Liver (tissue), 9 donors: Measurements from ENCODE around the gene ABHD2. TPM values are rescaled to one million over a fixed set of nuclear protein-coding genes. Genes with fewer than 3 reads are reported as not detected.

Experiments used
- DNase-seq: peaks from one replicate; pipeline ENCODE4 v3.0.0-alpha.2; 2017; ENCODE audit warnings: low spot score
- H3K27ac ChIP-seq, 2 donors: one replicate each; pipeline ENCODE4 v1.7.0; 2013; ENCODE audit warnings: inconsistent platforms in 2 of 2, low read length in 2 of 2, control low read depth in 1 of 2, low read depth in 1 of 2, mild to moderate bottlenecking in 1 of 2
- H3K27me3 ChIP-seq, 4 donors: one replicate each; pipeline versions ENCODE4 v1.6.1 to v1.7.0; 2013; ENCODE audit warnings: low read length in 3 of 4, inconsistent platforms in 1 of 4, mild to moderate bottlenecking in 1 of 4, moderate library complexity in 1 of 4; ENCODE audit not compliant: control insufficient read depth in 4 of 4, insufficient read depth in 4 of 4
- H3K36me3 ChIP-seq, 4 donors: one replicate each; pipeline versions ENCODE4 v1.6.1 to v1.7.0; 2013; ENCODE audit warnings: low read length in 3 of 4, mild to moderate bottlenecking in 3 of 4, low read depth in 1 of 4, moderate library complexity in 1 of 4; ENCODE audit not compliant: control insufficient read depth in 4 of 4, insufficient read depth in 3 of 4
- H3K4me1 ChIP-seq, 4 donors: one replicate each; pipeline versions ENCODE4 v1.6.1 to v1.7.0; 2013; ENCODE audit warnings: low read length in 3 of 4, mild to moderate bottlenecking in 3 of 4, moderate library complexity in 1 of 4; ENCODE audit not compliant: control insufficient read depth in 4 of 4, insufficient read depth in 4 of 4
- H3K4me3 ChIP-seq, 3 donors: one replicate each; pipeline versions ENCODE4 v1.6.1 to v1.7.0; 2013; ENCODE audit warnings: low read length in 3 of 3, control low read depth in 1 of 3, low read depth in 1 of 3, mild to moderate bottlenecking in 1 of 3
- H3K9ac ChIP-seq, 2 donors: one replicate each; pipeline ENCODE4 v1.7.0; 2013; ENCODE audit warnings: low read length in 2 of 2, mild to moderate bottlenecking in 2 of 2, moderate library complexity in 2 of 2, control low read depth in 1 of 2, low read depth in 1 of 2
- H3K9me3 ChIP-seq, 4 donors: one replicate each; pipeline versions ENCODE4 v1.6.1 to v1.7.0; 2013; ENCODE audit warnings: low read length in 3 of 4; ENCODE audit not compliant: control insufficient read depth in 4 of 4
- EGR1 ChIP-seq, 2 donors: IDR thresholded peaks; 2 replicates each; pipeline ENCODE4 v1.6.1; 2016 to 2018; ENCODE audit warnings: antibody characterized with exemption in 2 of 2, low read depth in 2 of 2
- FOXA1 ChIP-seq: IDR thresholded peaks from 2 replicates; pipeline ENCODE4 v1.6.1; 2016; ENCODE audit warnings: antibody characterized with exemption
- FOXA2 ChIP-seq: IDR thresholded peaks from 2 replicates; pipeline ENCODE4 v1.6.1; 2016; ENCODE audit warnings: antibody characterized with exemption
- GABPA ChIP-seq, 2 donors: IDR thresholded peaks in 1 of 2; conservative IDR thresholded peaks in 1 of 2; 2 replicates each; pipeline ENCODE4 v1.6.1; 2016; ENCODE audit warnings: antibody characterized with exemption in 2 of 2, mild to moderate bottlenecking in 1 of 2, moderate library complexity in 1 of 2
- HNF4A ChIP-seq, 2 donors: conservative IDR thresholded peaks; 2 replicates each; pipeline ENCODE4 v1.6.1; 2016; ENCODE audit warnings: antibody characterized with exemption in 2 of 2, mild to moderate bottlenecking in 2 of 2
- HNF4G ChIP-seq: IDR thresholded peaks from 2 replicates; pipeline ENCODE4 v1.6.1; 2016; ENCODE audit warnings: antibody characterized with exemption
- JUND ChIP-seq, 2 donors: IDR thresholded peaks; 2 replicates each; pipeline ENCODE4 v1.6.1; 2016; ENCODE audit warnings: antibody characterized with exemption in 2 of 2
- NR2F2 ChIP-seq: IDR thresholded peaks from 2 replicates; pipeline ENCODE4 v1.6.1; 2016; ENCODE audit warnings: antibody characterized with exemption
- RAD21 ChIP-seq, 2 donors: IDR thresholded peaks; 2 replicates each; pipeline ENCODE4 v1.6.1; 2016; ENCODE audit warnings: antibody characterized with exemption in 2 of 2, mild to moderate bottlenecking in 2 of 2
- REST ChIP-seq: IDR thresholded peaks from 2 replicates; pipeline ENCODE4 v1.6.1; 2016; ENCODE audit warnings: antibody characterized with exemption, mild to moderate bottlenecking
- RXRA ChIP-seq, 2 donors: IDR thresholded peaks; 2 replicates each; pipeline ENCODE4 v1.6.1; 2017 to 2018; ENCODE audit warnings: antibody characterized with exemption in 2 of 2, mild to moderate bottlenecking in 1 of 2
- SP1 ChIP-seq: IDR thresholded peaks from 2 replicates; pipeline ENCODE4 v1.6.1; 2018; ENCODE audit warnings: antibody characterized with exemption, mild to moderate bottlenecking
- TAF1 ChIP-seq: conservative IDR thresholded peaks from 2 replicates; pipeline ENCODE4 v1.6.1; 2016; ENCODE audit warnings: antibody characterized with exemption, mild to moderate bottlenecking
- ZBTB33 ChIP-seq: IDR thresholded peaks from 2 replicates; pipeline ENCODE4 v1.6.1; 2016; ENCODE audit warnings: antibody characterized with exemption
- WGBS: extraction: QIAGEN DNeasy Blood & Tissue Kit; methylation state at CpG from one replicate; pipeline ENCODE4 v1.1.7; 2013; 5-methylcytosine and 5-hydroxymethylcytosine counted together
- polyA plus RNA-seq, 2 donors: library from polyadenylated mRNA; stranded (reverse) in 1 of 2; unstranded in 1 of 2; fragments of 200-250 nt in 1 of 2; fragments of >200 nt in 1 of 2; fragmentation: Nextera tagmentation in 1 of 2; extraction: Ambion mirVana in 1 of 2; gene quantifications; one replicate each; pipeline versions ENCODE4 v1.2.1 to v1.2.3, GENCODE V29; 2013 to 2015
- total RNA-seq, 2 donors: library from RNA; depleted of rRNA; stranded (reverse); fragments of >200 nt; gene quantifications; one replicate each; pipeline ENCODE4 v1.2.3, GENCODE V29; 2014
- TF ChIP-seq, protein P1 (sequence below): IDR thresholded peaks from 2 replicates; pipeline ENCODE4 v1.6.1; 2016; ENCODE audit warnings: antibody characterized with exemption
- TF ChIP-seq, protein P2 (sequence below): fragments of 150-350 bp; IDR thresholded peaks from 2 replicates; pipeline ENCODE4 v1.5.1; 2017; ENCODE audit warnings: improper control_type of control experiment, low read depth, low read length; ENCODE audit not compliant: missing input control
- donor health status: healthy.
- donor health status: healthy.
- donor health status: healthy.
- donor health status: healthy.
- donor health status: healthy.

ABHD2 gene
- total and polyA plus RNA-seq, 4 donors = 34.6 to 663 (median 65.1) TPM

- no peaks in the 10 kb centered on the region for H3K36me3 ChIP-seq
- no peak overlapping the region for H3K9ac ChIP-seq
- no peaks in the 10 kb centered on the region for H3K9me3 ChIP-seq
- no peak for DNase-seq
- no peaks in the 10 kb centered on the region for H3K27me3 ChIP-seq
- H3K4me1 ChIP-seq = no peaks in the 10 kb centered on the region
- WGBS = 89% methylated on average over 5 of the region's 5 CpGs
- TF ChIP-seq HNF4A (conservative IDR thresholded peaks at IDR 0.05) = no peak
- no peak for TF ChIP-seq NR2F2
- no peak for TF ChIP-seq JUND (IDR thresholded peaks at IDR 0.05)
- TF ChIP-seq FOXA2 = no peak
- TF ChIP-seq HNF4G = no peak
- TF ChIP-seq GABPA (IDR thresholded peaks at IDR 0.05 in 1 of 2, conservative IDR thresholded peaks at IDR 0.05 in 1 of 2) = no peak
- no peak for TF ChIP-seq FOXA1
- TF ChIP-seq, protein P1, sequence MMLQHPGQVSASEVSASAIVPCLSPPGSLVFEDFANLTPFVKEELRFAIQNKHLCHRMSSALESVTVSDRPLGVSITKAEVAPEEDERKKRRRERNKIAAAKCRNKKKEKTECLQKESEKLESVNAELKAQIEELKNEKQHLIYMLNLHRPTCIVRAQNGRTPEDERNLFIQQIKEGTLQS = no peak
- no peak for TF ChIP-seq ZBTB33
- no peak for TF ChIP-seq SP1
- H3K27ac ChIP-seq = no peak overlapping the region
- H3K4me3 ChIP-seq = no peak overlapping the region
These were observed 49.1 kb upstream of the ABHD2 start for GRCh38 chr15:89039142-89039541.

- no peak overlapping the region for H3K4me3 ChIP-seq
- H3K9ac ChIP-seq = no peak overlapping the region
- H3K27ac ChIP-seq = no peak overlapping the region
- H3K36me3 ChIP-seq = no peaks in the 10 kb centered on the region
- WGBS = 78% methylated on average over 5 of the region's 5 CpGs
- no peaks in the 10 kb centered on the region for H3K27me3 ChIP-seq
- no peak for TF ChIP-seq NR2F2
- TF ChIP-seq FOXA1 = no peak
- no peak for TF ChIP-seq RXRA (IDR thresholded peaks at IDR 0.05)
- TF ChIP-seq TAF1 = no peak
- no peak for TF ChIP-seq REST
- TF ChIP-seq, protein P2, sequence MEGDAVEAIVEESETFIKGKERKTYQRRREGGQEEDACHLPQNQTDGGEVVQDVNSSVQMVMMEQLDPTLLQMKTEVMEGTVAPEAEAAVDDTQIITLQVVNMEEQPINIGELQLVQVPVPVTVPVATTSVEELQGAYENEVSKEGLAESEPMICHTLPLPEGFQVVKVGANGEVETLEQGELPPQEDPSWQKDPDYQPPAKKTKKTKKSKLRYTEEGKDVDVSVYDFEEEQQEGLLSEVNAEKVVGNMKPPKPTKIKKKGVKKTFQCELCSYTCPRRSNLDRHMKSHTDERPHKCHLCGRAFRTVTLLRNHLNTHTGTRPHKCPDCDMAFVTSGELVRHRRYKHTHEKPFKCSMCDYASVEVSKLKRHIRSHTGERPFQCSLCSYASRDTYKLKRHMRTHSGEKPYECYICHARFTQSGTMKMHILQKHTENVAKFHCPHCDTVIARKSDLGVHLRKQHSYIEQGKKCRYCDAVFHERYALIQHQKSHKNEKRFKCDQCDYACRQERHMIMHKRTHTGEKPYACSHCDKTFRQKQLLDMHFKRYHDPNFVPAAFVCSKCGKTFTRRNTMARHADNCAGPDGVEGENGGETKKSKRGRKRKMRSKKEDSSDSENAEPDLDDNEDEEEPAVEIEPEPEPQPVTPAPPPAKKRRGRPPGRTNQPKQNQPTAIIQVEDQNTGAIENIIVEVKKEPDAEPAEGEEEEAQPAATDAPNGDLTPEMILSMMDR = no peak
- no peak for TF ChIP-seq EGR1 (IDR thresholded peaks at IDR 0.05; ENCODE audit: low read depth in 2 of 2)
- no peak for TF ChIP-seq HNF4G
- no peak for TF ChIP-seq JUND (IDR thresholded peaks at IDR 0.05)
- TF ChIP-seq SP1 = no peak
- no peak for TF ChIP-seq RAD21 (IDR thresholded peaks at IDR 0.05)
- no peaks in the 10 kb centered on the region for H3K9me3 ChIP-seq
- no peak for DNase-seq
- H3K4me1 ChIP-seq = no peaks in the 10 kb centered on the region
These were observed 46.7 kb upstream of the ABHD2 start for GRCh38 chr15:89041507-89041906.
